Measurements from ENCODE around the gene VRK1. TPM values are rescaled to one million over a fixed set of nuclear protein-coding genes. Genes with fewer than 3 reads are reported as not detected.

VRK1 gene
- total RNA-seq, 1 experiment from 2014 or later = 67.3 TPM

DNA sequence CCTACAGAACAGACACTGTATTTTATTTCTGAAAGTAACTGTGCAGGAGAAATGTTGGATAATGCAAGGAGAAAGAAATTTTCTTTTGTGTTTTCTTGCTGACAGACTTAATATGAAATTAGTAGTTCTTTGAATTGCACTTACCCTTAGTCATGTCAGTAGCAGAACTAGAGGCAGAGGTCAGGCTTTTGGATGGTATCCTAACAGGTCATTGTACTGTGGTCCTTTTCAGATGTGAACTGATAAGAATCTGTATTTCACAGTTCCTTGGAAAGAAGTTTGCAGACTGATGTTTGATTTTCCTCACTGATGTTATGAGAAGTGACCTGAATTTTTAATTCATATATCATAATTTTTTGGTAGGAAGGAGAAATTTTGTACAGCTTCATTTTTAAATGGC is 46.0 kb downstream of the VRK1 start (continued):
- TF ChIP-seq JAZF1 (CRISPR knock-in tag; IDR thresholded peaks at IDR 0.05) (no peak), TCF7 (CRISPR knock-in tag; IDR thresholded peaks at IDR 0.05; ENCODE audit: low read depth) (no peak)
- TF ChIP-seq, protein P1, sequence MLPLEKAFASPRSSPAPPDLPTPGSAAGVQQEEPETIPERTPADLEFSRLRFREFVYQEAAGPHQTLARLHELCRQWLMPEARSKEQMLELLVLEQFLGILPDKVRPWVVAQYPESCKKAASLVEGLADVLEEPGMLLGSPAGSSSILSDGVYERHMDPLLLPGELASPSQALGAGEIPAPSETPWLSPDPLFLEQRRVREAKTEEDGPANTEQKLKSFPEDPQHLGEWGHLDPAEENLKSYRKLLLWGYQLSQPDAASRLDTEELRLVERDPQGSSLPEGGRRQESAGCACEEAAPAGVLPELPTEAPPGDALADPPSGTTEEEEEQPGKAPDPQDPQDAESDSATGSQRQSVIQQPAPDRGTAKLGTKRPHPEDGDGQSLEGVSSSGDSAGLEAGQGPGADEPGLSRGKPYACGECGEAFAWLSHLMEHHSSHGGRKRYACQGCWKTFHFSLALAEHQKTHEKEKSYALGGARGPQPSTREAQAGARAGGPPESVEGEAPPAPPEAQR (CRISPR knock-in tag; IDR thresholded peaks at IDR 0.05) = no peak
- TF ChIP-seq, protein P2, sequence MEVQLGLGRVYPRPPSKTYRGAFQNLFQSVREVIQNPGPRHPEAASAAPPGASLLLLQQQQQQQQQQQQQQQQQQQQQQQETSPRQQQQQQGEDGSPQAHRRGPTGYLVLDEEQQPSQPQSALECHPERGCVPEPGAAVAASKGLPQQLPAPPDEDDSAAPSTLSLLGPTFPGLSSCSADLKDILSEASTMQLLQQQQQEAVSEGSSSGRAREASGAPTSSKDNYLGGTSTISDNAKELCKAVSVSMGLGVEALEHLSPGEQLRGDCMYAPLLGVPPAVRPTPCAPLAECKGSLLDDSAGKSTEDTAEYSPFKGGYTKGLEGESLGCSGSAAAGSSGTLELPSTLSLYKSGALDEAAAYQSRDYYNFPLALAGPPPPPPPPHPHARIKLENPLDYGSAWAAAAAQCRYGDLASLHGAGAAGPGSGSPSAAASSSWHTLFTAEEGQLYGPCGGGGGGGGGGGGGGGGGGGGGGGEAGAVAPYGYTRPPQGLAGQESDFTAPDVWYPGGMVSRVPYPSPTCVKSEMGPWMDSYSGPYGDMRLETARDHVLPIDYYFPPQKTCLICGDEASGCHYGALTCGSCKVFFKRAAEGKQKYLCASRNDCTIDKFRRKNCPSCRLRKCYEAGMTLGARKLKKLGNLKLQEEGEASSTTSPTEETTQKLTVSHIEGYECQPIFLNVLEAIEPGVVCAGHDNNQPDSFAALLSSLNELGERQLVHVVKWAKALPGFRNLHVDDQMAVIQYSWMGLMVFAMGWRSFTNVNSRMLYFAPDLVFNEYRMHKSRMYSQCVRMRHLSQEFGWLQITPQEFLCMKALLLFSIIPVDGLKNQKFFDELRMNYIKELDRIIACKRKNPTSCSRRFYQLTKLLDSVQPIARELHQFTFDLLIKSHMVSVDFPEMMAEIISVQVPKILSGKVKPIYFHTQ (CRISPR knock-in tag; IDR thresholded peaks at IDR 0.05) = no peak

DNA sequence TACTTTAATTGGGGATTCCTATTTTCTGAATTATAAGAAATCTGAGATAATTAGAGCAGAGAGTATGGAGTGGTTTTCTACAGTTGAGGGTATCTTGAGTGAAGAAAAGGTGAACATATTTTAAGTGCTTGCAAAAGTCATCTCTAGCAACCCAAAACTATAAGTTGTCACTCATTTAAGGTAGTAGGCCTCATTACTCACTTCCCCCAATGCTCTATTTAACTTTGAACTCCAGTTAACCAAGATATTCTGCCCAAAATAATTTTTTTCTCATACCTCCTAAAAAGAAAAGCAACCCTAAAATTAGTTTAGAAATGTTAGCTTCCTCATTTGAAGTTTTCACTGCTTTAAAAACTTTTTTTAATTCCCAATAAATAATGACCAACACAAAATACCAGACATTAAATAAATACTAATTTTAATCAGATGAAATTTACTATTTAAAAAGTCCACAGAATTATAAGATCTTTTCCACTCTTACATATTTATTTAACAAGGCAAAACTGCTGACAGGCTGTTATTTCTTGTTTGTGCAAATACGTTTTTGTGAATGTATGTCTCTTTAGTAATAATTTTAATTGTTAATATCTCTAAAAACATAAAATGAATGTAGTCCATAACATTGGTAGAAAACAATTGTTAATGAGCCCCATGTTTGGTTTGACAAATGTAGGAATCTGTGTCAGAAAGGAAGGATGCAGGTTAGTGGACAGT is 47.8 kb downstream of the VRK1 start:
- Mint-ChIP-seq H3K36me3 (peaks cover 31% of the 10 kb centered on the region), H3K9me3 (no peaks in the 10 kb centered on the region), H3K4me1 (no peaks in the 10 kb centered on the region), H3K27me3 (ENCODE audit: low read depth) (no peaks in the 10 kb centered on the region), H3K4me3 (no peak overlapping the region), H3K27ac (no peak overlapping the region)
- ChIA-PET CTCF (interaction anchor here (2.4 kb wide), 1 partner anchor 8 kb away, joined by 10 read pairs; no protein-coding TSS in a partner anchor), POLR2A (no interaction called here)
- DNase-seq (ENCODE audit: low spot score) = no peak
- no peak for ATAC-seq
- TF ChIP-seq, protein P3, sequence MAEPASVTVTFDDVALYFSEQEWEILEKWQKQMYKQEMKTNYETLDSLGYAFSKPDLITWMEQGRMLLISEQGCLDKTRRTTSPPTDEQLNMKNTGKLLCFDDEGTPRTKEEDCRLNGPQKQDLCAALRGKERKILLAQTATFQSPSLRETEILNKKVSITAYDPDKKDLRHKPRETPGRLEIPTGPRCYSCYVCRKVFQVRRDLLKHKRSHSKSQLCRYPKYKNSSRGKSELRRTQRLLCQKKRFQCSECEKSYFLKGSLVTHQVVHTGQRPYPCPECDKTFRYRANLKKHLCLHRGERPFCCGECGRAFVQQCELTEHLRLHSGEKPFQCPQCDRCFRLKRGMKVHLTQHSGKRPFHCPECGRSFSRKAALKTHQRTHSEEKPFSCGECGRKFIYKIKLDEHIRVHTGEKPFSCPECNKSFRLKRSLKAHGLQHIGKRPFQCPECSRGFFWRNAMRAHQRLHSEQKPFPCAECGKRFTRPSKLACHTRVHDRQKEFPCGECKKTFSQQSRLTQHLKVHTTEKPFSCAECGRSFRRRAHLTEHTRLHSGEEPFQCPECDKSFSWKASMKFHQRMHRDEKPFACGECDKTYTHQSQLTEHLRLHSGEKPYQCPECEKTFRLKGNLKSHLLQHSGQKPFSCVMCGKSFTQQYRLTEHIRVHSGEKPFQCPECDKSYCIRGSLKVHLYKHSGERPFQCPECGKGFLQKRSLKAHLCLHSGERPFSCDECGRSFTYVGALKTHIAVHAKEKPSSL (CRISPR knock-in tag; conservative IDR thresholded peaks at IDR 0.05) = no peak
- TF ChIP-seq CREB1 (CRISPR knock-in tag; IDR thresholded peaks at IDR 0.05) (no peak), ZNF671 (CRISPR knock-in tag; IDR thresholded peaks at IDR 0.05) (no peak), RELA (CRISPR knock-in tag; IDR thresholded peaks at IDR 0.05; ENCODE audit: borderline replicate concordance) (no peak), NR2C2 (CRISPR knock-in tag; IDR thresholded peaks at IDR 0.05) (no peak), IRF2 (CRISPR knock-in tag; IDR thresholded peaks at IDR 0.05; ENCODE audit: borderline replicate concordance, low read depth) (no peak), SP1 (CRISPR knock-in tag; conservative IDR thresholded peaks at IDR 0.05) (no peak), SMAD4 (CRISPR knock-in tag; IDR thresholded peaks at IDR 0.05) (no peak), CREM (CRISPR knock-in tag; IDR thresholded peaks at IDR 0.05) (no peak), FOXP1 (CRISPR knock-in tag; IDR thresholded peaks at IDR 0.05; ENCODE audit: borderline replicate concordance) (no peak), GTF2I (CRISPR knock-in tag; conservative IDR thresholded peaks at IDR 0.05) (no peak), KAT7 (CRISPR knock-in tag; IDR thresholded peaks at IDR 0.05; ENCODE audit: borderline replicate concordance) (no peak), HMGA2 (CRISPR knock-in tag; IDR thresholded peaks at IDR 0.05) (no peak)
- TF ChIP-seq, protein P4, sequence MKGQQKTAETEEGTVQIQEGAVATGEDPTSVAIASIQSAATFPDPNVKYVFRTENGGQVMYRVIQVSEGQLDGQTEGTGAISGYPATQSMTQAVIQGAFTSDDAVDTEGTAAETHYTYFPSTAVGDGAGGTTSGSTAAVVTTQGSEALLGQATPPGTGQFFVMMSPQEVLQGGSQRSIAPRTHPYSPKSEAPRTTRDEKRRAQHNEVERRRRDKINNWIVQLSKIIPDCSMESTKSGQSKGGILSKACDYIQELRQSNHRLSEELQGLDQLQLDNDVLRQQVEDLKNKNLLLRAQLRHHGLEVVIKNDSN (CRISPR knock-in tag; IDR thresholded peaks at IDR 0.05) = no peak
- TF ChIP-seq, protein P5, sequence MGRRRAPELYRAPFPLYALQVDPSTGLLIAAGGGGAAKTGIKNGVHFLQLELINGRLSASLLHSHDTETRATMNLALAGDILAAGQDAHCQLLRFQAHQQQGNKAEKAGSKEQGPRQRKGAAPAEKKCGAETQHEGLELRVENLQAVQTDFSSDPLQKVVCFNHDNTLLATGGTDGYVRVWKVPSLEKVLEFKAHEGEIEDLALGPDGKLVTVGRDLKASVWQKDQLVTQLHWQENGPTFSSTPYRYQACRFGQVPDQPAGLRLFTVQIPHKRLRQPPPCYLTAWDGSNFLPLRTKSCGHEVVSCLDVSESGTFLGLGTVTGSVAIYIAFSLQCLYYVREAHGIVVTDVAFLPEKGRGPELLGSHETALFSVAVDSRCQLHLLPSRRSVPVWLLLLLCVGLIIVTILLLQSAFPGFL (CRISPR knock-in tag; IDR thresholded peaks at IDR 0.05; ENCODE audit: borderline replicate concordance) = no peak
- TF ChIP-seq, protein P1 (CRISPR knock-in tag; IDR thresholded peaks at IDR 0.05) = no peak
- TF ChIP-seq, protein P6, sequence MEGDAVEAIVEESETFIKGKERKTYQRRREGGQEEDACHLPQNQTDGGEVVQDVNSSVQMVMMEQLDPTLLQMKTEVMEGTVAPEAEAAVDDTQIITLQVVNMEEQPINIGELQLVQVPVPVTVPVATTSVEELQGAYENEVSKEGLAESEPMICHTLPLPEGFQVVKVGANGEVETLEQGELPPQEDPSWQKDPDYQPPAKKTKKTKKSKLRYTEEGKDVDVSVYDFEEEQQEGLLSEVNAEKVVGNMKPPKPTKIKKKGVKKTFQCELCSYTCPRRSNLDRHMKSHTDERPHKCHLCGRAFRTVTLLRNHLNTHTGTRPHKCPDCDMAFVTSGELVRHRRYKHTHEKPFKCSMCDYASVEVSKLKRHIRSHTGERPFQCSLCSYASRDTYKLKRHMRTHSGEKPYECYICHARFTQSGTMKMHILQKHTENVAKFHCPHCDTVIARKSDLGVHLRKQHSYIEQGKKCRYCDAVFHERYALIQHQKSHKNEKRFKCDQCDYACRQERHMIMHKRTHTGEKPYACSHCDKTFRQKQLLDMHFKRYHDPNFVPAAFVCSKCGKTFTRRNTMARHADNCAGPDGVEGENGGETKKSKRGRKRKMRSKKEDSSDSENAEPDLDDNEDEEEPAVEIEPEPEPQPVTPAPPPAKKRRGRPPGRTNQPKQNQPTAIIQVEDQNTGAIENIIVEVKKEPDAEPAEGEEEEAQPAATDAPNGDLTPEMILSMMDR (IDR thresholded peaks at IDR 0.05) = no peak
- TF ChIP-seq, protein P7, sequence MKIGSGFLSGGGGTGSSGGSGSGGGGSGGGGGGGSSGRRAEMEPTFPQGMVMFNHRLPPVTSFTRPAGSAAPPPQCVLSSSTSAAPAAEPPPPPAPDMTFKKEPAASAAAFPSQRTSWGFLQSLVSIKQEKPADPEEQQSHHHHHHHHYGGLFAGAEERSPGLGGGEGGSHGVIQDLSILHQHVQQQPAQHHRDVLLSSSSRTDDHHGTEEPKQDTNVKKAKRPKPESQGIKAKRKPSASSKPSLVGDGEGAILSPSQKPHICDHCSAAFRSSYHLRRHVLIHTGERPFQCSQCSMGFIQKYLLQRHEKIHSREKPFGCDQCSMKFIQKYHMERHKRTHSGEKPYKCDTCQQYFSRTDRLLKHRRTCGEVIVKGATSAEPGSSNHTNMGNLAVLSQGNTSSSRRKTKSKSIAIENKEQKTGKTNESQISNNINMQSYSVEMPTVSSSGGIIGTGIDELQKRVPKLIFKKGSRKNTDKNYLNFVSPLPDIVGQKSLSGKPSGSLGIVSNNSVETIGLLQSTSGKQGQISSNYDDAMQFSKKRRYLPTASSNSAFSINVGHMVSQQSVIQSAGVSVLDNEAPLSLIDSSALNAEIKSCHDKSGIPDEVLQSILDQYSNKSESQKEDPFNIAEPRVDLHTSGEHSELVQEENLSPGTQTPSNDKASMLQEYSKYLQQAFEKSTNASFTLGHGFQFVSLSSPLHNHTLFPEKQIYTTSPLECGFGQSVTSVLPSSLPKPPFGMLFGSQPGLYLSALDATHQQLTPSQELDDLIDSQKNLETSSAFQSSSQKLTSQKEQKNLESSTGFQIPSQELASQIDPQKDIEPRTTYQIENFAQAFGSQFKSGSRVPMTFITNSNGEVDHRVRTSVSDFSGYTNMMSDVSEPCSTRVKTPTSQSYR (CRISPR knock-in tag; IDR thresholded peaks at IDR 0.05) = no peak

All from WTC11 (cell line).